ENCODE measurements around the gene LDHAL6B. TPM values are rescaled to one million over a fixed set of nuclear protein-coding genes. Genes with fewer than 3 reads are reported as not detected.
A peak's percentile ranks its signal among the peaks of the same experiment; 100 is the strongest.

LDHAL6B gene
- total and polyA plus RNA-seq, 4 donors: 0.05 TPM; not detected in 3

DNA sequence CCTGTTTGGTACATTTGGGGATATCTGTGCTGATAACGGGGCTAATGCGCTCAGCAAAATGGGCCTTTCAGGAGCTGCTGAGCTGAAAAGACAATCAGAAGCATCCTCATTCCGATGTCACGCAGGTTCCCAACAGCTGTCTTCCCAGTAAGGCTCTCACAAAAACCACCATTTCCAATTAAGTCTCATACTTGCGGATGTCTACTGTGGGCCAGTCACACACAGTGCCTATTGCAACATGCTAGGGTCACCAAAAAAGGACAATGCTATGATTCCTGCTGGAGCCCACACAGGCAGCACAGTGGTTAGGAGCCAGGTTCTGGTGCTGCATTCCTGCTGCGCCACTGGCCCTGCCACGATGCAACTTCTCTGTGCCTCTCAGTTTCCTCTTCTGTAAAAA, 16.4 kb upstream of the LDHAL6B start:
- no peak overlapping the region for H3K4me3 ChIP-seq
- H3K27me3 ChIP-seq (ENCODE audit: control insufficient read depth in 3 of 3, insufficient read depth in 3 of 3, low read length in 2 of 3): no peaks in the 10 kb centered on the region
- H3K4me1 ChIP-seq (ENCODE audit: control insufficient read depth in 5 of 5, insufficient read depth in 5 of 5, low read length in 5 of 5): no peaks in the 10 kb centered on the region
- WGBS, 2 donors: 94% methylated on average over 7 of the region's 7 CpGs
- no peaks in the 10 kb centered on the region for H3K9me3 ChIP-seq (ENCODE audit: control insufficient read depth in 4 of 4, insufficient read depth in 3 of 4, low read length in 3 of 4)
- H3K9ac ChIP-seq (ENCODE audit: insufficient read depth in 1 of 2, low read length in 2 of 2): no peak overlapping the region
- TF ChIP-seq, protein P1, sequence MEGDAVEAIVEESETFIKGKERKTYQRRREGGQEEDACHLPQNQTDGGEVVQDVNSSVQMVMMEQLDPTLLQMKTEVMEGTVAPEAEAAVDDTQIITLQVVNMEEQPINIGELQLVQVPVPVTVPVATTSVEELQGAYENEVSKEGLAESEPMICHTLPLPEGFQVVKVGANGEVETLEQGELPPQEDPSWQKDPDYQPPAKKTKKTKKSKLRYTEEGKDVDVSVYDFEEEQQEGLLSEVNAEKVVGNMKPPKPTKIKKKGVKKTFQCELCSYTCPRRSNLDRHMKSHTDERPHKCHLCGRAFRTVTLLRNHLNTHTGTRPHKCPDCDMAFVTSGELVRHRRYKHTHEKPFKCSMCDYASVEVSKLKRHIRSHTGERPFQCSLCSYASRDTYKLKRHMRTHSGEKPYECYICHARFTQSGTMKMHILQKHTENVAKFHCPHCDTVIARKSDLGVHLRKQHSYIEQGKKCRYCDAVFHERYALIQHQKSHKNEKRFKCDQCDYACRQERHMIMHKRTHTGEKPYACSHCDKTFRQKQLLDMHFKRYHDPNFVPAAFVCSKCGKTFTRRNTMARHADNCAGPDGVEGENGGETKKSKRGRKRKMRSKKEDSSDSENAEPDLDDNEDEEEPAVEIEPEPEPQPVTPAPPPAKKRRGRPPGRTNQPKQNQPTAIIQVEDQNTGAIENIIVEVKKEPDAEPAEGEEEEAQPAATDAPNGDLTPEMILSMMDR (IDR thresholded peaks at IDR 0.05; ENCODE audit: control extremely low read depth, extremely low read depth): no peak
- peaks cover 2 to 47% (median 12%) of the 10 kb centered on the region in 4 donors for H3K36me3 ChIP-seq (ENCODE audit: control insufficient read depth in 4 of 4, insufficient read depth in 4 of 4, low read length in 4 of 4)
- ATAC-seq (ENCODE audit: insufficient read depth, low FRiP score) (no peak), DNase-seq (no peak)
- no peak overlapping the region for H3K27ac ChIP-seq (ENCODE audit: low read depth in 1 of 2, low read length in 1 of 2)

DNA sequence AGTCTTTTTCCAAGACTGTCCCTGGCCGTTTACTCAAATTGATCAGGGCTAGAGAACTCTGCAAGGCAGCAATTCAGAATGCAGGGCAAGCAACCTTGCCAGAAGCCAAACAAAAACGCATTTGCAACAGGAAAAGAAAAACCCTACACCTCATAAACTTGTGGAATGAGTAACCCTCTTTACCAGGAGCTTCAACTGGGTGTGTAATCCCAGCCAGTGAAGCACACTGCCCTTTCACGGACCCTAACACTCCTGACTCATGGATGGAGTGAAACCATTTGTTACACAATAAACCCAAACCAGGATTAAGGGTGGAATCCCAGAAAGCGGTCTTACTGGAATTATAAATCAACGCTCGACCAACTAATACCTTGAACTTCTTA, 14.8 kb upstream of the LDHAL6B start:
- DNase-seq (no peak), ATAC-seq (ENCODE audit: insufficient read depth, low FRiP score) (no peak)
- H3K36me3 ChIP-seq (ENCODE audit: control insufficient read depth in 4 of 4, insufficient read depth in 4 of 4, low read length in 4 of 4): peaks cover 2 to 51% (median 12%) of the 10 kb centered on the region in 4 donors
- no peaks in the 10 kb centered on the region for H3K9me3 ChIP-seq (ENCODE audit: control insufficient read depth in 4 of 4, insufficient read depth in 3 of 4, low read length in 3 of 4)
- no peaks in the 10 kb centered on the region for H3K27me3 ChIP-seq (ENCODE audit: control insufficient read depth in 3 of 3, insufficient read depth in 3 of 3, low read length in 2 of 3)
- no peak overlapping the region for H3K27ac ChIP-seq (ENCODE audit: low read depth in 1 of 2, low read length in 1 of 2)
- 88 to 89% methylated on average over 6 of the region's 6 CpGs for WGBS, 2 donors
- no peak overlapping the region for H3K4me3 ChIP-seq
- no peaks in the 10 kb centered on the region for H3K4me1 ChIP-seq (ENCODE audit: control insufficient read depth in 5 of 5, insufficient read depth in 5 of 5, low read length in 5 of 5)
- TF ChIP-seq, protein P1 (IDR thresholded peaks at IDR 0.05; ENCODE audit: control extremely low read depth, extremely low read depth): no peak
- H3K9ac ChIP-seq (ENCODE audit: insufficient read depth in 1 of 2, low read length in 2 of 2): no peak overlapping the region

DNA sequence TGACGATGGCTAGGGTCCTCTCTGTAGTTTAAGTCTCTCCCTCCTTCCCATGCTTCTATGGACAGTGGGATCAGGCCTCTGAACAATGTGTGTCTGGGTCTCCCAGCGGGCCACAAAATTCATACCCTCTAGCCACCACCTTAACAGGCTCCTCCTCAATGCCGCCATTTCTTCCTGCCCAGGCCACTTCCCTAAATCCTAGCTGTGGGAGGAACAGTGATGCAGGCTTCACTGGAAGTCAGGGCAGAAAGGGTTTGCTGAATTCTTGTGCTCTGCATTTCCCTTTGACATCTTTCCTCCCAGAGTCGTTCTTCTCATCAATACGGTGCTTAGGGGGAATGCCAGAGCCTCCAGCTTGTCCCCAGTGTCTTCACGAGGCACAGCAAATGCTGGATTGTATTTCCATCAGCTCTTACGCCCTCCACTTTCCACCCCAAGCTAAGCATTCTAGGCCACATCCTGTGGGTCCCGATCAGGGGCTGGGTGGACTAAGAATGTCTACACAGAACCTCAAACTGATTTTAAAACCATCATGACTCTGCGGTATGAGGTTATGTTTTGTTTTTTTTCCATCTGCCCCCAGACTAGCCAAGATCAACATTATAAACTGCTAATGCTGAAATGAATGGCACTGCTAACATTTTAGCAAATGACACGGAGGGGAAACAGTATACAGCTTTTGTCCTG, 11.9 kb upstream of the LDHAL6B start:
- no peaks in the 10 kb centered on the region for H3K4me1 ChIP-seq (ENCODE audit: control insufficient read depth in 5 of 5, insufficient read depth in 5 of 5, low read length in 5 of 5)
- H3K9me3 ChIP-seq (ENCODE audit: control insufficient read depth in 4 of 4, insufficient read depth in 3 of 4, low read length in 3 of 4): no peaks in the 10 kb centered on the region
- no peak overlapping the region for H3K4me3 ChIP-seq
- no peaks in the 10 kb centered on the region for H3K27me3 ChIP-seq (ENCODE audit: control insufficient read depth in 3 of 3, insufficient read depth in 3 of 3, low read length in 2 of 3)
- H3K27ac ChIP-seq (ENCODE audit: low read depth in 1 of 2, low read length in 1 of 2): no peak overlapping the region
- ATAC-seq (ENCODE audit: insufficient read depth, low FRiP score) (no peak), DNase-seq (no peak)
- H3K36me3 ChIP-seq (ENCODE audit: control insufficient read depth in 4 of 4, insufficient read depth in 4 of 4, low read length in 4 of 4): peaks cover 0 to 37% (median 9%) of the 10 kb centered on the region in 4 donors
- TF ChIP-seq, protein P1 (IDR thresholded peaks at IDR 0.05; ENCODE audit: control extremely low read depth, extremely low read depth): no peak
- no peak overlapping the region for H3K9ac ChIP-seq (ENCODE audit: insufficient read depth in 1 of 2, low read length in 2 of 2)
- 85 to 87% methylated on average over 10 of the region's 10 CpGs for WGBS, 2 donors

DNA sequence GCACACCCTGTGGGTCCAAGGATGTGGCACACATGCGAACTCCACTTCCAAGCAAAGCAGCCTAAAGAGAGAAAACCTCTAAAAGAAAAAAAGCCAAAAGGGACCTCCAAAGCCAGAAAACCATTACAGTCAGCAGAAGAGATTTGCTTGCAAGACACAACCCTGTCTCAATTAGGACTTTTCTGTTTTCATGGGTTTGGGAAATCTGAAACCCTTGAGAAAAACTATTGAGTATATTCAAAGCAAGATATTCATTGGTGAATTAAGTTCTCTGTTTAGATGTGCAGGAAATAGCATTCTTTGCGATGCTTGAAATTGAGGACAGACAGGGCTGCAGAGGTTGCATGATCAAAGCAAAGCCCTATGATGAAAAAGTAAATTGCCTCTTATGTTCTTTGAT, 10.2 kb upstream of the LDHAL6B start:
- TF ChIP-seq, protein P1 (IDR thresholded peaks at IDR 0.05; ENCODE audit: control extremely low read depth, extremely low read depth): no peak
- H3K27me3 ChIP-seq (ENCODE audit: control insufficient read depth in 3 of 3, insufficient read depth in 3 of 3, low read length in 2 of 3): no peaks in the 10 kb centered on the region
- H3K27ac ChIP-seq (ENCODE audit: low read depth in 1 of 2, low read length in 1 of 2): no peak overlapping the region
- no peak overlapping the region for H3K9ac ChIP-seq (ENCODE audit: insufficient read depth in 1 of 2, low read length in 2 of 2)
- 93 to 94% methylated on average over 2 of the region's 2 CpGs for WGBS, 2 donors
- DNase-seq: peak in 1 of 3 donors; percentile 18
- peaks cover 0 to 28% (median 9%) of the 10 kb centered on the region in 4 donors for H3K36me3 ChIP-seq (ENCODE audit: control insufficient read depth in 4 of 4, insufficient read depth in 4 of 4, low read length in 4 of 4)
- peaks cover 0 to 4% (median 0%) of the 10 kb centered on the region in 5 donors for H3K4me1 ChIP-seq (ENCODE audit: control insufficient read depth in 5 of 5, insufficient read depth in 5 of 5, low read length in 5 of 5)
- ATAC-seq (ENCODE audit: insufficient read depth, low FRiP score): no peak
- no peaks in the 10 kb centered on the region for H3K9me3 ChIP-seq (ENCODE audit: control insufficient read depth in 4 of 4, insufficient read depth in 3 of 4, low read length in 3 of 4)
- no peak overlapping the region for H3K4me3 ChIP-seq

Measured in lung (tissue), 12 donors.